OCI-LY7 (cell line): Measurements from ENCODE around the gene PDE11A.

Experiments used
- CTCF ChIP-seq: fragments of 200-600 bp; sonication (generic); conservative IDR thresholded peaks from 2 replicates; pipeline ENCODE4 v1.5.1; 2014; ENCODE audit warnings: mild to moderate bottlenecking, antibody characterized with exemption, low read length, moderate library complexity, mixed read lengths
- EZH2phosphoT487 ChIP-seq: fragments of 200-600 bp; sonication (generic); IDR thresholded peaks from 2 replicates; pipeline ENCODE4 v1.6.1; 2018; ENCODE audit warnings: low read depth, borderline replicate concordance, mild to moderate bottlenecking, mixed run types, antibody characterized with exemption, low read length, moderate library complexity, mixed read lengths

GRCh38 chr2:177628831-177629230, 443.7 kb downstream of the PDE11A start:
- TF ChIP-seq CTCF, result no peak
- TF ChIP-seq EZH2phosphoT487, result no peak
